Stimulated activated naive CD8-positive, alpha-beta T cell treated with anti-CD3 and anti-CD28 coated beads, Interleukin-15, amount 100 ng/mL, for 72 hours (primary cell): ENCODE measurements around the gene VAMP4.

Source experiments
- ATAC-seq: fragments of 150-1000 bp; cut with Tn5 transposase; 2 replicates; pipeline ENCODE4 v1.10.0; 2021; ENCODE audit warnings: mild to moderate bottlenecking, moderate library complexity
- DNase-seq, 2 donors: peaks; one replicate each; pipeline ENCODE4 v3.0.0; 2021 to 2022
- H3K27ac Mint-ChIP-seq, 2 donors: one replicate each; pipeline ENCODE4 v1.8.0; 2022; ENCODE audit warnings: mild to moderate bottlenecking in 2 of 2, mixed read lengths in 2 of 2, moderate library complexity in 2 of 2
- H3K27me3 Mint-ChIP-seq: one replicate; pipeline ENCODE4 v1.8.0; 2022; ENCODE audit warnings: mixed read lengths
- H3K4me1 Mint-ChIP-seq: one replicate; pipeline ENCODE4 v1.8.0; 2022; ENCODE audit warnings: mild to moderate bottlenecking, mixed read lengths
- H3K4me3 Mint-ChIP-seq, 2 donors: one replicate each; pipeline ENCODE4 v1.8.0; 2022; ENCODE audit warnings: mild to moderate bottlenecking in 2 of 2, mixed read lengths in 2 of 2, moderate library complexity in 1 of 2
- H3K9me3 Mint-ChIP-seq, 2 donors: one replicate each; pipeline ENCODE4 v1.8.0; 2022; ENCODE audit warnings: mixed read lengths in 2 of 2

Gene VAMP4

DNA sequence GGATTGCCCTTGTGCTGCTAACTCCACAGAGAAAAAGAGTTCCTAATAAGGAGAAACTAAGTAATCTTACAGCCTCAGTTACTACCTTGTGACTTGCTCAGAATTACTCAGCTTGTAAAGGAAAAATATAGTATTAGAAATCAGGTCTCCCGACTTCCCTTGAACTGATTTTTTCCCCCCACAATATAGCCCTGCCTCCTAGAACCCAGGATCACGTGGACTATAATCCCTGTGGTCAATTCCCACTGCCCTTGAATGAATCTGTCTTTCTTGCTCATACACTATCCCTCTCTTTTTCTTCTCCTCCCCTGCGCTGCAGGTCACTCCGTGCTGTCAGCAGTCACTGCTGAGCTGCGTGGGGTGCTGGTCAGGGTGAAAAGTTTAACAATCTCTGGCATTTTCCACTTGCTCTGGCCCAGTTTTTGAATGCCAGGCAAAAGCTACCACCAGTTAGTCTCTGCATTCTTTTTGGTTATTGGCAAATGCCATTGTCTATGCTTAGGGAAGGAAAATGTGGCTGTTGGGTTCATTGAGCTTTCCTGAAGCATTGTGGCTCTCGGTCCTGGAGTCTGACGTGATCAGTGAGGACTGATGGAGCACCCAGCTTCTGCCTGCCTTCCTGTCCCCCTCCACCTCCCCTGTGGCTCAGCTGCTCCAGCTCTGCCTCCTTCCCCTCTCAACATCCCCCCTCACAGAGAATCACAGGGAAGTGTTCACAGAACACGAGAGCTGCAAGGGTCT, 87.5 kb downstream of the VAMP4 start:
- DNase-seq (no peak), ATAC-seq (no peak)
- Mint-ChIP-seq H3K4me1 (peaks cover 11% of the 10 kb centered on the region), H3K9me3 (no peaks in the 10 kb centered on the region), H3K27me3 (peaks cover 33% of the 10 kb centered on the region), H3K27ac (no peak overlapping the region), H3K4me3 (no peak overlapping the region)

DNA sequence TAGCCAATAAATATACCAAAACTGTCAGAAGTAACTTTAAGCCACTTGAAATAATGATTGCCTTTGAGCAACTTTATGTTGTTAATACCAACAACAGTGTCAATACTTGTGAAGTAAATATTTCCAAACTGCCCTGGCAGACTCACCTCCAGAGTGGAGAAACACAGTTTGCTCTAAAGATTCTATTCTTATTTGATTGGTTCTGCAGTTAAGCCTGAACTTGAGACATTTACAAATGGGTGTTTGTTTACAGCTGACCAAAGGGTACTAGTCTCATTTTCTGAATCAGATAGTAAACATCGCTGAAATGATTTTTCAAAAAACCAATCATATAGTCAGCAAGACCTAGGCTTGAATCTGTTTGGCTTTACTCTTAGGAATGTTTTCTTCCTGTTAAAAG, 88.1 kb downstream of the VAMP4 start:
- no peak overlapping the region for H3K4me3 Mint-ChIP-seq
- no peak overlapping the region for H3K27ac Mint-ChIP-seq
- peaks cover 11% of the 10 kb centered on the region for H3K4me1 Mint-ChIP-seq
- DNase-seq (no peak), ATAC-seq (no peak)
- H3K27me3 Mint-ChIP-seq, result peaks cover 33% of the 10 kb centered on the region
- H3K9me3 Mint-ChIP-seq, result no peaks in the 10 kb centered on the region

DNA sequence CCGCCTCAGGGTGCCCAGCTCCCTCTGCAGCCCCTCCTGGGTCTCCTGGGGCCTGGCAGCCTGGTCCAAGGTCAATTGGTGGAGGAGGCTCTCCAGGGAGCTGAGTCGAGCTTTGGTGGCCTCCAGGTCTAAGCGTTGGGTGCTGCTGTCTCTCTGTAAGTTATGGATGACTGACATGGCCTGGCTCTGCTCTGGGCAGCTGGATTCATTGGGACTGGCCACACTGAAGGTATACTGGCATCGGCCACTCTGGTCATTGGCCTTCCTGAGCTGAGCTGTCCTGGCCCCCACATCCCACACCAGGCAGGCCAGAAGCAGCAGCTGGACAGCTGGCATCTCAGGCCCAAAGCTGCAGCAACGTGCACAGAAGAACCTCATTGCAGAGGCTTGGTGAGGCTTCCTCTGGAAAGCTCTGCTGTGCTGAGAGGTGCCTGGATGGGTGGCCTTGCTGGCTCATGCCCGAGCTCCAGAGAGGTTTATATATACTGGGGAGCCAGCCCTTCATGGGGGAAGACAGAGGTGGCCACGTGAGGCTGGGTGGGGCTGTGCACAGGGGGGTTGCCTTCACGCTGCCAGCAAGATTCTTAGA, 89.5 kb downstream of the VAMP4 start, which contains the start of gene MYOC:
TSS of gene MYOC (minus strand) at position 455 of the 589 bp plus-strand sequence. CDS start at position 378, 77 bp downstream.
- DNase-seq (no peak), ATAC-seq (peak; percentile 29)
- H3K4me1 Mint-ChIP-seq, result peaks cover 11% of the 10 kb centered on the region
- H3K9me3 Mint-ChIP-seq, result no peaks in the 10 kb centered on the region
- no peak within 1 kb of the TSS for H3K4me3 Mint-ChIP-seq
- H3K27ac Mint-ChIP-seq, result no peak within 1 kb of the TSS
- H3K27me3 Mint-ChIP-seq, result peaks cover 33% of the 10 kb centered on the region
